GM21360 (cell line): ENCODE data around the gene PPP1R27.
"Not testable (repeated sequence)": the region's sequence is repeated elsewhere in the genome, so short reads cannot be mapped to it uniquely, and the experiment has no call there.

Experiments used
- ATAC-seq: cut with Tn5 transposase; IDR thresholded peaks from one replicate; pipeline ENCODE4 v1.9.1; 2021; ENCODE audit warnings: mild to moderate bottlenecking, moderate library complexity; ENCODE audit not compliant: unreplicated experiment

PPP1R27 gene

DNA sequence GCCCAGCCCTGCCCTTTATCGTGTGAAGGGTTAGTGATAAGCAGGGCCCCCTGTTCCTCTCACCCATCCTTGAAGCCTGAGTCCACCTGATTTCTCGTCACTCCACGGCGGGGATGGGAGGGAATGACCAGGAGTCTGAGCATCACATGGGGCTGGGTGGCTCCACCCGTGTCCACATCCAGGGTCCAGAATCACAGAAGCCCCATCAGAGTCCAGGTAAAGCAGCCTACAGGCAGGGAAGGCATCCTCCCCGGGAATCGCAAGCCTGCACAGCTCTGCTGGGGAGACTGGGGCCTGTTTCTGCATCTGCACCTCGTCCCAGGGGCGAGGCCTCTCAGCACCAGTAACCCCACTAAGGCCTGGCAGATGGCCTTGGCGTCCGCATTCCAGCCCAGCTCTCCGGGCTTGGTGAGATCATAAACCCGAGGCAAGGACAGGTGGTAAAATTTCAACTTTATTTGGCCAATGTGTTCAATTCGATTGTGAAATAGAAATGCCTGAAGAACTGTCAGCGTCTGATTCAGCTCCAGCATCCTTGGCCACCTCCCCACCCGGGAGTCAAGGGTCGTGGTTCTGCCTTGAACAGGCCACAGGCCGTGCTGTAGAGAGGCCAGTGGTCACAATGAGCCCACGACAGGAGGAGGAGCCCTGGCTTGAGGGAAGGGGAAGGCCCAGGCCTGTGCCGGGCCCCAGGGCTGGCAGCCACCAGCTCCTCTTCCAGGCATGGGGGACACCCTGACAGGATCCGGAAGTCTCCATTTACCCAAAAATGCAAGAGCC lies 8.1 kb upstream of the PPP1R27 start:
- ATAC-seq, result no peak

DNA sequence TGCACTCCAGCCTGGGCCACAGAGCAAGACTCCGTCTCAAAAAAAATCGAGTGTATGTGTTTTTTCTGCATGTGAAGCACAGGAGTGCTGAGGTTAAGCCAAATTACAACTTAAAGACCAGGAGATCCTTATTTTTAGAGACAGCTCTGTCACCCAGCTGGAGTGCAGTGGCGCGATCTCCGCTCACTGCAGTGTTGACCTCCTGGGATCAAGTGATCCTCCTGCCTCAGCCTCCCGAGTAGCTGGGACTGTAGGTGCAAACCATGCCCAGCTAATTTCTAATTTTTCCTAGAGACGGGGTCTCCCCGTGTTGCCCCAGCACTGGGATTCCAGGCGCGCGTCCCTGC lies 7.5 kb upstream of the PPP1R27 start:
- ATAC-seq, result no peak

DNA sequence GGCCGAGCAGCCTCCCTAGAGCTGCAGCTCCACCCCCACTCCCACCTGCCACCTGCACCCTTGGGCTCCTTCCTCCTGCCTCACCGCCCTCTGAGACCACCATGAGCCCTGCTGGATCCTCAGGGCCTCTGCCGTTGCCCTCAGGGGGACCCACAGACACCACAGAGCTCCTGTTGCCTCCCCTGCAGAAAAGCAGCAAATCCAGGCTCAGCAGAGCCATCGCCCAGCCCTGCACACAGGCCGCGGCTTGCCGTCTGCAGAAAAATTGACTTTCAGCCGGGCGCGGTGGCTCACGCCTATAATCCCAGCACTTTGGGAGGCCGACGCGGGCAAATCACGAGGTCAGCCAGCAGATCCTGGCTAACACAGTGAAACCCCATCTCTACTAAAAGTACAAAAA lies 7.0 kb upstream of the PPP1R27 start:
- ATAC-seq, result no peak

DNA sequence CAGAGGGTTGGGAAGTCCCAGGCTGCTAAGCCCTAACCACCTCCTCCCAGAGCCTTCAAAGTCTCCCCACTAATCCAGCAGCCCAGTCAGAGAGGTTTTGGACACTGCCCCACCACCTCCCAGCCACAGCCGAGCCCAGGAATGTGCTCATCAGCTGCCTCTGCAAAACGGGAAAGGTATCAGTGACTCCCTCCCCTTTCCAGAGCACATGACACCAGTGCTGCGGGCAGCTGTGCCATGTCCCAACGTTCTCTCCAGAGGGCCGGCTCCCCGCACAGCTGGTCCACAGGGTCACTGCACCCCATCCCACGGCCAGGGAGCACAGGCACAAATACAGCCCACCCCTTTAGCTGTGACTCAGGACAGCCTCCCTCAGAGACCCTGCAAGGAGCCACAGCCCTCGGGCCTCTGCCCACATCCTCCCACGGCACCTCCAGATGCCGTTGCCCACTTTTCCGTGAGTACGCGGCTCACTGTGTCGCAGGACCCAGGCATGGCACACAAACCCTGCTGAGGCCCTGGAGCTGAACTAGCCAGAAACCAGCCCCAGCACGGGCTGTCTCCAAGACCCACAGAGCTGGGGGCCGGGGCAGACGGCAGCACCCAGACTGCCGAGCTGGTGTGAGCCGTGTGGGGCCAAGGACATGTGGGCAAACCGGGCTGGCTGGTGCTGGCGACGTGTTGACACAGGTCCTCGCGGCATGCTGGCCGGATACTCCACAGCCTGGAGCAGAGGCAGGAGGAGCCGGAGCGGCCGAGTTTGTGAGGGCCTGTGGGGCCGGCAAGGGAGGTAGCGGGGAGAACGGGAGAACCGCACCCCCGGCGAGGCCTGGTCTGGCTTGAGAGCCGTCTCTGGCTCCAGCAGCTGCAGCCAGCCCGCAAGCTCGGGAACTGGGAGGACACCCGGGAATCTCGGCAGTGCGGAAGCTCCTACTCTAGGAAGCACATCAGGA lies 6.3 kb upstream of the PPP1R27 start:
- ATAC-seq, result no peak

GRCh38 chr17:81840059-81840458 lies 5.2 kb upstream of the PPP1R27 start:
- not testable (repeated sequence) for ATAC-seq

DNA sequence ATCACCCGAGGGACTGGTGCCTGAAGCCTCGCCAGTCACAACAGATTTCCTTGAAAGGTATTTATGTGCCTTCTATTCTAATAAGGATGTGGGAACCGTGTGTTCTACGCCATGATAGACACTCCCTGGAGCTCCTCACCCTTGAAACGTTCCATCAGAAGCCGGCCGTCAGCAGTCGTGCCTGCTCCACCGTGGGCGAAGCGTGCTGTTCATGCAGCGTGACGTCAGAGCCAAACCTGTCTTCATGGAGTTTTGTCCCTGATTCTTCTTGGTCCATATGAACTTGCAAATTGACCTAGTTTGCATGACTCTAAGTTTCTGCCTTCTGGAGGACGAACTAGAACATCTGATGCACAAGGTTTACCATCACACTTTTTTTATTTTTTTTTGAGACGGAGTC lies 4.5 kb upstream of the PPP1R27 start:
- ATAC-seq, result no peak

DNA sequence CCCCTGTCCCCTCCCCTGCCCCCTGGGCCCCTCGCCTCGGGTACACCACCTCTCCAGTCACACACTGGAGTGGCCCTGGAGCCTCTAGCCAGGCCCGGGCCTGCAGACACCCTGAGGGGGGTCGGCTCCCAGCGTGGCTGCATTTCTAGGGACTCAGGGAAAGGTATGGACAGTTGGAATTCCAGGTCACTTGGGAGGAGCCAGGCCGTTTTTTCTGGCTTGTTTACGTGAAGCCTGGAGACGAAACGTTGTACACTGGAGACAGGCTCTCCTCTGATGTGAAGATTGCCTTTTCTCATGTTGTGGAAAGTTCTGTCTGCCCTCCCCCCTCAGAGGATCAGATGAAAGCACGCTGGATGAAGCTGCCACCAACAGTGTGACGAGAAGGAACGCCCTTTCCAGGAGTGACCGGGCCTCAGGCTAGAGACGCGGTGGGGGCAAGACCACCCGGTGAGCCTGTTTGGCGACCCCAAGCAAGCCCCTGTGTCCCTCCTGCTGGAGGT lies 4.0 kb upstream of the PPP1R27 start:
- ATAC-seq, result no peak

DNA sequence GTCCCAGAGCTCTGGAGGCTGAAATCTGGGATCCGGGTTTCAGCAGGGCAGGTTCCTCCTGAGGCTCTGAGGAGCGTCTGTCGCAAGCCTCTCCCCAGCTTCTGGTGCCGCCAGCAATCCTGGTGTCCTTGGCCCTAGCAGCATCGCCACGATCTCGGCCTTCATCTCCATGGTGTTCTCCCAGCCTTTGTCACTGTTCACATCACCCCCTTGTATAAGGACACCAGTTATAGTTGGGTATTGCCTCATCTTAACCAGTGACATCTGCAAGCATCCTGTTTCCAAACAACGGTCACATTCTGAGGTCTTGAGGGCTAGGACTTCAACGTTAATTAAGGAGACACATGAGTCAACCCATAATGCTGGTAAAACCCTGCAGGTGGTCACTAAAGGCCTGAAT lies 2.8 kb upstream of the PPP1R27 start:
- no peak for ATAC-seq

- no peak for ATAC-seq
Measured at GRCh38 chr17:81833921-81834830, 674 bp downstream of the PPP1R27 start.

DNA sequence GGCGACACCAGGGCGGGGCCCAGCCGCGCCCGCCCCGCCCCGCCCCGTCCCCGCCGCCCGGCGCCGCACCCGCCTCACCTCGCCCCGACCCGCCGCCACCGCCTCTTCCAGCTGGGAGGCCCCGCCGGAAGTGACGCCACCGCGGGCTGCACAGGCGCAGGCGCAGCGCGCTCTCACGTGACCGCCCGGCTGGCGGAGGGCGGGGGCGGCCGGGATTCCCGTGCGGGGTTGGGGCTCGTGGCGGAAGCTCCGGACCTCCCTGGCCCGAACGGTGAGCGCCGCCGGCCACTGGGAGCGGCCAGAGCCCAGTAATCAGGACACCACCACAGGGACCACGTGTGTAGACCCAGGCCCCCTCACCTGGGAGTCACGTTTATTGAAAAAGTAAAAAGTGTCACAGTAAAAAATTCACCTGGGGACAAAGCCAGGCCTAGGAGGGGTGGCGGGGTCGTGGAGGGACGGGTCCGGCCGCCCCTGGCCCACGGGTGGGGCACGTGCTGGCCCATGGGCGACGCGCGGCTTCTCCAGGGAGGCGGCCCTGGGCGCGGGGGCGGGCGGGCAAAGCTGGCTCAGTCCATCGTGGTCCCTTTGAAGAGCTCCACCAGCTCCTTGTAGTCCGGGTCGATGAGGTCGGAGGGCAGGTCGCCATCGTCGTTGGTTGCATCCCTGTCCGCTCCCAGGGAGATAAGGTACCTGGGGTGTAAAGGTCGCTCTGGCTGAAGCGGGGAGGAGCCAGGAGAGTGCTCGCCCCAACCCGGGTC lies 1.5 kb downstream of the PPP1R27 start, which contains the start of gene MCRIP1:
Gene MCRIP1 (minus strand): TSS at position 132 of the 761 bp plus-strand sequence. CDS start 8,785 bp downstream, outside the sequence.
- ATAC-seq, result peak; percentile 73

- peak; percentile 14 for ATAC-seq
Measured at GRCh38 chr17:81832608-81833159, 2.2 kb downstream of the PPP1R27 start.

- no peak for ATAC-seq
Measured at GRCh38 chr17:81831957-81832607, 2.8 kb downstream of the PPP1R27 start.

DNA sequence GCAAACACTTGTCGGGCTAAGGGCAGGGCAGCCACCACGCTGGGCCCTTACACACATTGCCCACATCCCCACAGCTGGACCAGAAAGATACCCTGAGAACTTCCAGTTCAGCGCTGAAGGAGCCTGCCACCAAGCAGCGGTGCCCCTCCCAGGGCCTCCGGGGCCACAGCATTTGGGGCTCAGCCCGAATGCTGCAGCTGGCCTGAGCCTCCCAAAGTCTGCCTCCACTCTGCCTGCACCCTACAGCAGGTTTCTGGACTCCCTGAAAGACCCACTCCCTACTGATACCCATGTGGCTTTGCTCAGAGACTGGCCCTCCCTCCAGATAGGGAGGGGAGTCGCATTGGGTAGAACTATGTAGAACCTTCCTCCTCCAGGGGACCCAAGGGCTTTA lies 3.3 kb downstream of the PPP1R27 start:
- no peak for ATAC-seq

GRCh38 chr17:81829858-81830257 lies 5.0 kb downstream of the PPP1R27 start:
- no peak for ATAC-seq

GRCh38 chr17:81828656-81829055 lies 6.2 kb downstream of the PPP1R27 start:
- ATAC-seq, result no peak

DNA sequence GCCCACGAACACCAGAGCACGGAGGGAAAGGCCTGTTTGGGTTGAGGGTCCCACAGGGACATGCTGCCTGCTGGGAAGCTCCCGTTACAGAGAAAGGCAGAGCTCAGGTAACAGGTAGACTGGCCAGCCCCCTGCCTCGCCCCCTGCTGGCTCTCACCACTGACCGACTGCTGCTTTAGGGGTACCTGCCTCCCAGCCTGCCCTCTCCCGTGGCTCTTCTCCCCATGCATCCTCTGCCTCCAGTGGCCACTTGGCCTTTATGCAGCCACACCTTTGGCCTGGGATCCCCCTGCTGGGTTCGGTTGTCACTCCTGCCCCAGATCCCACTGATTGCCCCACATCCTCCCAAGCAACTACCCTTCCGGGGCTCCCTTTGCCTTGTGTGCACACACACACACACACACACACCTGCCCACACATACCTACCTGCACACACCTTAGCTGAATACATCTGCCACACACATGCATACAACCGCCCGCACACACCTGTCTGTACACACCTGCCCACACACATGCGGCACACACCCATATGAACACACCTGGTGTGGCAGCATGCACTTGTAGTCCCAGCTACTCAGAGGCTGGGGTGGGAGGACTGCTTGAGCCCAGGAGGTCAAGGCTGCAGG lies 8.9 kb downstream of the PPP1R27 start:
- no peak for ATAC-seq

DNA sequence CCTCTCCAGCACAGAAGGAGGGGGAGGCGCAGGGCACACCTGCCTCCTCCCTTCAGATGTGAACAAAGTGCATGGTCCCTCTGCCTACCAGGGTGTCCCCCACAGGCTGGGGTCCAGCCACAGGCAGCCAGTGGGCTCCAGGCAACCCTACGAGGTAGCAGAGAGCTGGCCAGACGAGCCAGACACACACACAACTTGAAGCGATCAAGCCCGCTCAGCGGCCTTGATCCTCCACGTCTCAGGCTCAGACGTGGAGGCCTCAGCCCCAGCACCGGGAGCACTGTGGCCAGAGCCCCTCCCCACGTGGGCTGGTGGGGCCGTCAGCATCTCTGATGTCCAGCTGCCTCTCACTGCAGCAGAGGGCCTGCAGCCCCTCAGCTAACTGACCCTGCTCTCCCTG lies 10.3 kb downstream of the PPP1R27 start:
- ATAC-seq, result no peak

- ATAC-seq, result no peak
Measured at GRCh38 chr17:81823820-81824550, 10.9 kb downstream of the PPP1R27 start.
